ENCODE measurements around the gene PCSK2. TPM values are rescaled to one million over a fixed set of nuclear protein-coding genes. Genes with fewer than 3 reads are reported as not detected.

Gene PCSK2, protein sequence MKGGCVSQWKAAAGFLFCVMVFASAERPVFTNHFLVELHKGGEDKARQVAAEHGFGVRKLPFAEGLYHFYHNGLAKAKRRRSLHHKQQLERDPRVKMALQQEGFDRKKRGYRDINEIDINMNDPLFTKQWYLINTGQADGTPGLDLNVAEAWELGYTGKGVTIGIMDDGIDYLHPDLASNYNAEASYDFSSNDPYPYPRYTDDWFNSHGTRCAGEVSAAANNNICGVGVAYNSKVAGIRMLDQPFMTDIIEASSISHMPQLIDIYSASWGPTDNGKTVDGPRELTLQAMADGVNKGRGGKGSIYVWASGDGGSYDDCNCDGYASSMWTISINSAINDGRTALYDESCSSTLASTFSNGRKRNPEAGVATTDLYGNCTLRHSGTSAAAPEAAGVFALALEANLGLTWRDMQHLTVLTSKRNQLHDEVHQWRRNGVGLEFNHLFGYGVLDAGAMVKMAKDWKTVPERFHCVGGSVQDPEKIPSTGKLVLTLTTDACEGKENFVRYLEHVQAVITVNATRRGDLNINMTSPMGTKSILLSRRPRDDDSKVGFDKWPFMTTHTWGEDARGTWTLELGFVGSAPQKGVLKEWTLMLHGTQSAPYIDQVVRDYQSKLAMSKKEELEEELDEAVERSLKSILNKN
- total RNA-seq: 0.52 TPM

DNA sequence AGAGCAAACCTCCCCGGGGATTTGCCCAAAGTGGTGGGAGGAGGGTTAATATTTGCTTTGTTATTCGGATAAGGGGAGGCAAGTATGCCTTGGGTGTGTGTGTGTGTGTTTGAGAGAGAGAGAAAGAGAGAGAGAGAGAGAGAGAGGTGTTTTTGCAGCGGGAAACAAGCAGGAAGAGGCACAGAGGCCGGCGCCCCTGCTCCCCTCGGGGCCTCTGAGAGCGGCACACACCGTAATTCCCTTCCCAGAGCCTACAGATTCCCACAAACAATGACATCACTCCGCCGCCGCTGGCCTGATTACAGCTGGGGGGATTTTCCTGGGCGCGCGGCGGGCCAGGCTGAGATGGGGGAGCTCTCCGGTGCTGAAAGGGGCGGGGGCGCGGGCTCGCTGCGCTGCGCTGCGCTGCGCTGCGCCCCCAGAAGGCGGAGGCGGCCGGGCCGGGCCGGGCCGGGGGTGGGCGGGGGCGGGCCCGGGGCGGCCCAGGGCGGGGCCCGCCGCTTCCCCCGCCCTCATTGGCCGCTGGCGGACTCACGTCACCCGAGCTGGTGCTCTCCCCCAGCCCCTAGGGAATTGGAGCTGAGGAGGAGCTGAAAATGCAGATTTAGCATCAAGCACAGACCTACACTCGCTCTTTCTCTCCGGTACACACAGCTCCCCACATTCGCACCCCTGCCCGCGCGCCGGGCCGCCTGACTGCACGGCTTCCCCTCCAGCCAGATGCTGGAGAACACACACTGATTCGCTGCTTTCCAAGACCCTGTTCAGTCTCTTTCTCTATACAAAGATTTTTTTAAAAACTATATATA lies at the start of gene PCSK2:
Gene PCSK2 (plus strand): TSS at position 631 of the 809 bp plus-strand sequence. CDS start 266 bp downstream, outside the sequence.
- Histone ChIP-seq H3K27me3 (ENCODE audit: control insufficient read depth in 3 of 3, insufficient read depth in 3 of 3, low read length in 3 of 3) (peaks cover 30 to 38% (median 32%) of the 10 kb centered on the region in 3 donors), H3K9me3 (ENCODE audit: control insufficient read depth in 3 of 3, low read length in 3 of 3) (no peaks in the 10 kb centered on the region), H3K36me3 (ENCODE audit: control insufficient read depth in 3 of 3, insufficient read depth in 3 of 3, low read length in 3 of 3) (no peaks in the 10 kb centered on the region), H3K9ac (ENCODE audit: low read depth in 1 of 3, low read length in 3 of 3) (no peak within 1 kb of the TSS), H3K27ac (ENCODE audit: low read depth, low read length) (no peak within 1 kb of the TSS), H3K4me3 (ENCODE audit: low read length in 3 of 3) (peak within 1 kb of the TSS in 1 of 3 donors; percentile 42), H3K4me1 (ENCODE audit: control insufficient read depth in 3 of 3, insufficient read depth in 3 of 3, low read length in 3 of 3) (peaks cover 2 to 8% (median 3%) of the 10 kb centered on the region in 3 donors)

DNA sequence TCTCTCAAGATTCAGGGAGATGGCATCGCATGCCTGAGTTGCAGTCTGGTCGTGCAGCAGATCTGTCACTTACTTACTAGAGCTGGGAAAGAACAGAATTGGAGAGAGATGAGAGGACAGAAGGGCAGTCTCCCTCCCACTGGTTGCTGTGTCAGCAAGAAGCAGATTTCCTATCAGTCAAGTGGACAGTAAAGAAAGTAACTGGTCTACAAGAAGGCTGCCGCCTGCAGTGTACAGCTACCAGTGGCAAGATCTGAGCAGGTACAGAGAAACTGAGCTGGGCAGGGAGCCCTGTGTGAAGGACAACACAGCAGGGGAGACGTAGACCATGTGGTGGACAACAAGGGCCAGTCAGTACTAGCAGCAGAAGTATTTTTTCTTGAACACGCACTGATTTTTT lies 49.5 kb upstream of the PCSK2 start:
- H3K4me1 ChIP-seq (ENCODE audit: control insufficient read depth in 3 of 3, insufficient read depth in 3 of 3, low read length in 3 of 3): no peaks in the 10 kb centered on the region

DNA sequence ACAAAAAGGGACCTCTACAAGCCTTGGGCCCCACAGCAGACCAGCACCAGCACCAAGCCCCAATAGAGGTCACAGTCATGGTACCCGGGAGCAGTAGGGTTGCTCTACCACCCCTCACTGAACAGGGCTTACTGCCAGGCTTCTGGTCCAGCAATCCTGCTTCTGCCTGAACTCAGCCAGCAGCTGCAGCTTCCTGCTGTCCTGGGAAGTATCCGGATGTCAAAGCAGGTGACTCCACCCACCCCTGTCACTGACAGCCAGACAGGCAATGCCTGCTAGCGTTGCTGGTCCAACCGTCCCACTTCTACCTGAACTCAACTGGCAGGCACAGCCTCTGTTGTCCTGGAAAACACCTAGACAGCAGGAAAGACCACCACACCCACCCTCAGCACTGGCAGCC lies 47.0 kb upstream of the PCSK2 start:
- Histone ChIP-seq H3K4me3 (ENCODE audit: low read length in 3 of 3) (no peak overlapping the region), H3K36me3 (ENCODE audit: control insufficient read depth in 3 of 3, insufficient read depth in 3 of 3, low read length in 3 of 3) (no peaks in the 10 kb centered on the region), H3K27me3 (ENCODE audit: control insufficient read depth in 3 of 3, insufficient read depth in 3 of 3, low read length in 3 of 3) (peaks cover 0 to 2% (median 0%) of the 10 kb centered on the region in 3 donors), H3K27ac (ENCODE audit: low read depth, low read length) (no peak overlapping the region), H3K9ac (ENCODE audit: low read depth in 1 of 3, low read length in 3 of 3) (no peak overlapping the region), H3K4me1 (ENCODE audit: control insufficient read depth in 3 of 3, insufficient read depth in 3 of 3, low read length in 3 of 3) (no peaks in the 10 kb centered on the region), H3K9me3 (ENCODE audit: control insufficient read depth in 3 of 3, low read length in 3 of 3) (peaks cover 0 to 3% (median 2%) of the 10 kb centered on the region in 3 donors)

More for the DNA sequence above, 49.5 kb upstream of the PCSK2 start:
- no peak overlapping the region for H3K27ac ChIP-seq (ENCODE audit: low read depth, low read length)
- peaks cover 0 to 3% (median 0%) of the 10 kb centered on the region in 3 donors for H3K9me3 ChIP-seq (ENCODE audit: control insufficient read depth in 3 of 3, low read length in 3 of 3)
- no peak overlapping the region for H3K9ac ChIP-seq (ENCODE audit: low read depth in 1 of 3, low read length in 3 of 3)
- H3K4me3 ChIP-seq (ENCODE audit: low read length in 3 of 3): no peak overlapping the region
- no peaks in the 10 kb centered on the region for H3K36me3 ChIP-seq (ENCODE audit: control insufficient read depth in 3 of 3, insufficient read depth in 3 of 3, low read length in 3 of 3)
- peaks cover 0 to 2% (median 0%) of the 10 kb centered on the region in 3 donors for H3K27me3 ChIP-seq (ENCODE audit: control insufficient read depth in 3 of 3, insufficient read depth in 3 of 3, low read length in 3 of 3)

DNA sequence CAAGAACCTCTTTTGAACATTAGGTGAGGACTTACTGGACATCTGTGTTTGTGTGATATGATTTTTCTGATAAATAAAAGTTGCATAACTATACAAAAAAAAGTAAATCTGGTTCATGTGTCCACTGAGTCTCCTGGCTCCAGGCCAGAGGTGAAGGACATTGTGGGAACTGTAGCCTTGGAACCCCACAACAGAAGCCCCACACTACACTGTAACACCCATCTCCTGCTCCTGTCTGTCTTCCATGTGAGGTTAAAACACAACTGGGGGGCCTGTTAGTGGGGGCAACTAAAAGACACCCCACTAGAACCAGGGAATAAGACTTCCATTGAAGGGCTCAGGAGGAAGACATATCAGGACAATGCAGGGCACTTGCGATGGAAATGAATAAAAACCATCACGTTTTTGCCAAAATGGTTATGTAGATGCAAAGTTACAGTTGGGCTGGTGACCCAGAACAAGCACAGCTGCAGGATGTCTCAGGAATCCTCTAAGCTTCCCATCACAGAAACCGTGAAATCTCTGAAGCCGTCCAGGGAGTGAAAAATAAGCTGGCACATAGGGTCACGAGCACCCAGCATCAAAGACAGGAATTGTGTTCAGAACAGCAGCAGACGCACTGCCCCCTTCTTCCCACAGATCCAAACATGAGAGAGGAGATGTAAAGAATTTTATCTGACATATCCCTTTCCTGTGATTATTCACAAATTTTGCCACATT lies 36.7 kb upstream of the PCSK2 start:
- Histone ChIP-seq H3K9me3 (ENCODE audit: control insufficient read depth in 3 of 3, low read length in 3 of 3) (no peaks in the 10 kb centered on the region), H3K4me3 (ENCODE audit: low read length in 3 of 3) (no peak overlapping the region), H3K36me3 (ENCODE audit: control insufficient read depth in 3 of 3, insufficient read depth in 3 of 3, low read length in 3 of 3) (no peaks in the 10 kb centered on the region), H3K27ac (ENCODE audit: low read depth, low read length) (no peak overlapping the region), H3K9ac (ENCODE audit: low read depth in 1 of 3, low read length in 3 of 3) (no peak overlapping the region), H3K4me1 (ENCODE audit: control insufficient read depth in 3 of 3, insufficient read depth in 3 of 3, low read length in 3 of 3) (no peaks in the 10 kb centered on the region), H3K27me3 (ENCODE audit: control insufficient read depth in 3 of 3, insufficient read depth in 3 of 3, low read length in 3 of 3) (no peaks in the 10 kb centered on the region)

DNA sequence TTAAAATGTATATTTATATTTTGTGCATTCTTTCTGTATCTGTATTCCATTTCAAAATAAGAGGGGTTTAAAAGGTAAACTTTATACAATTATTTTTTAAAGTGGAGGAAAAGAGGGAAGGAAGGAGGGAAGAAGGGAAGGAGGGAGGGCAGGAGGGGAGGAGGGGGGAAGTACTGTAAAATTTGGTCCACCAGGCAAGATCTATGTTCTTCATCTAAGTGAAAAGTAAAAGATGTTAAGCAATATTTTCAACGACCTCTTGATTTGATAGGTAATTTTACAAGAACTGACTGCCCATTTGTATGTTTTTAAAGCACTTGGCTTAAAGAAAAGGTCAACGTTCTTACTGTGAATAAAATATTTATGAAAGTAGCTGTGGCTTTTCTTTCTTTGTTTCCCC lies 29.8 kb upstream of the PCSK2 start:
- no peaks in the 10 kb centered on the region for H3K4me1 ChIP-seq (ENCODE audit: control insufficient read depth in 3 of 3, insufficient read depth in 3 of 3, low read length in 3 of 3)
- H3K36me3 ChIP-seq (ENCODE audit: control insufficient read depth in 3 of 3, insufficient read depth in 3 of 3, low read length in 3 of 3): no peaks in the 10 kb centered on the region
- H3K9ac ChIP-seq (ENCODE audit: low read depth in 1 of 3, low read length in 3 of 3): no peak overlapping the region
- no peak overlapping the region for H3K4me3 ChIP-seq (ENCODE audit: low read length in 3 of 3)
- H3K27ac ChIP-seq (ENCODE audit: low read depth, low read length): no peak overlapping the region
- no peaks in the 10 kb centered on the region for H3K9me3 ChIP-seq (ENCODE audit: control insufficient read depth in 3 of 3, low read length in 3 of 3)
- no peaks in the 10 kb centered on the region for H3K27me3 ChIP-seq (ENCODE audit: control insufficient read depth in 3 of 3, insufficient read depth in 3 of 3, low read length in 3 of 3)

DNA sequence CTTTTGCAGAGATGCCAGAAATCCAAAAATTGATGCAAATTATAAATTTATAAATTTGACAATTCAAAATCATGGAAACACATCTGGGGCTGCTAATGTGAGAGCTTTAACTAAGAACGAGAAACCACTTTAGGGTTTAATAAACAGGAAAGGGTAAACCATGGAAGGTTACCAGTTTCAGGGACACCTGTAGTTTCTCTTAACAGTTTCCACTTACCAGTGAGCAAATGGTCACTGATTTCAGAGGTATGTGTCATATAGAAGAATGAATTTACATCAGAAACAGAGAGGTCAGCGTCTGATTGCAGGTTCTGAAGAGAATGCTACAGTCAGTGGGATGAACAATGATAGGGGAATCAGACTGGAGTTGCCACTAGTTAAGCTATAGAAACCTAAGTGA lies 24.8 kb upstream of the PCSK2 start:
- H3K27me3 ChIP-seq (ENCODE audit: control insufficient read depth in 3 of 3, insufficient read depth in 3 of 3, low read length in 3 of 3): peaks cover 0 to 5% (median 0%) of the 10 kb centered on the region in 3 donors
- no peak overlapping the region for H3K4me3 ChIP-seq (ENCODE audit: low read length in 3 of 3)

DNA sequence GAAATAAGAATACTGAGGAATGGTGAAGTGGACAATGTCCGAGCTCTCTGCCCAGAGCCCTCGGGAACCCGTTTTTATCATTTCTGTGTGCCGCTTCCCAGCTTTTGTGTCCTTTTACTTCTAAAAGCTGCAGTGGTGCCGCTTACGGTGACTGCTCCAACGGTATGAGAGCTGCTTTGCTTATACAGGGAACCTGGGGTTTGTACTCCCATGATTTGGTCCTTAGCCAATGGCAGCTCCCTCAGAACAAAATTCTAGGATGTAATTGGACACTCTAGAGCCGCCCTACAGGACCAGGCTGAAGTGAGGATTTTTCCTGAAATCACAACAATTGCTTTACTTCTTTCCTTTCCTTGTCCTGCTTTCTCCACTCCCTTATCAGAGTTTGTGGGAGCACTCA lies 24.2 kb upstream of the PCSK2 start:
- no peaks in the 10 kb centered on the region for H3K9me3 ChIP-seq (ENCODE audit: control insufficient read depth in 3 of 3, low read length in 3 of 3)
- no peak overlapping the region for H3K4me3 ChIP-seq (ENCODE audit: low read length in 3 of 3)
- peaks cover 0 to 5% (median 0%) of the 10 kb centered on the region in 3 donors for H3K27me3 ChIP-seq (ENCODE audit: control insufficient read depth in 3 of 3, insufficient read depth in 3 of 3, low read length in 3 of 3)
- H3K36me3 ChIP-seq (ENCODE audit: control insufficient read depth in 3 of 3, insufficient read depth in 3 of 3, low read length in 3 of 3): no peaks in the 10 kb centered on the region
- no peak overlapping the region for H3K27ac ChIP-seq (ENCODE audit: low read depth, low read length)
- no peak overlapping the region for H3K9ac ChIP-seq (ENCODE audit: low read depth in 1 of 3, low read length in 3 of 3)
- H3K4me1 ChIP-seq (ENCODE audit: control insufficient read depth in 3 of 3, insufficient read depth in 3 of 3, low read length in 3 of 3): no peaks in the 10 kb centered on the region

More for the DNA sequence above, 24.8 kb upstream of the PCSK2 start:
- H3K36me3 ChIP-seq (ENCODE audit: control insufficient read depth in 3 of 3, insufficient read depth in 3 of 3, low read length in 3 of 3): no peaks in the 10 kb centered on the region
- no peak overlapping the region for H3K9ac ChIP-seq (ENCODE audit: low read depth in 1 of 3, low read length in 3 of 3)
- H3K4me1 ChIP-seq (ENCODE audit: control insufficient read depth in 3 of 3, insufficient read depth in 3 of 3, low read length in 3 of 3): no peaks in the 10 kb centered on the region
- H3K9me3 ChIP-seq (ENCODE audit: control insufficient read depth in 3 of 3, low read length in 3 of 3): no peaks in the 10 kb centered on the region
- no peak overlapping the region for H3K27ac ChIP-seq (ENCODE audit: low read depth, low read length)

DNA sequence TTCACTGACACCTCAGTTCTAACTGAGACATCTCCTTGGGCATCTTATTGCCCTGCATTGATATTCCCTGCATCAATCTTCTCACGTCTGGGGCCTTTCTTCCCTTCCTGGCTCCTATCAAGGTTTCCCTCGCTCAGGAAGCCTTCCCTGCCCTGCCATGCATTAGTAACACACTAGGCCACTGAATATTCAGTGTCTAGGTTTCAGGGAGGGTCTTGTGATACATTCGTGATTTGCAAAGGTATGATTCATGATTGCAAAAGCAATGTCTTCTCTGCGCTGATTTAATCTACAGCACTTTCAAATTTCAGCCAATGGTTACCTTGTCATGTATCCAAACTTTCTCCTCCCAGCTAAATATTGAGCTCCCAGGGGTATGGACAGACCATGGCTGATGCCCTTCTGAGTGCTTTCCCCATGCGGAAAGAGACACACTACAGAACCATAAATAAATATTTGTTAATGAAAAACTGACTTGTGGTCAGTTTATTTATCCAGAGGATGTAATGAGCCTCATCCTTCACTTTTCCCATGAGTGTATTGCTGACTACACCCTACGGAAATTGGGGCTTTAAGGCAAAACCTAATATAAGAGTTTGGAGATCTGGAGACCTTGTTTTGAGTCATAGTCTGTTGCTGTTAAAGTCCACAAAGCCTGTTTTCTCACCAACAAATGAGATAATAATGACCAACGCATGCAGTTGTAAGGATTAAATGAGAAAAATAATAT lies 21.6 kb upstream of the PCSK2 start:
- no peaks in the 10 kb centered on the region for H3K36me3 ChIP-seq (ENCODE audit: control insufficient read depth in 3 of 3, insufficient read depth in 3 of 3, low read length in 3 of 3)
- no peak overlapping the region for H3K9ac ChIP-seq (ENCODE audit: low read depth in 1 of 3, low read length in 3 of 3)
- no peaks in the 10 kb centered on the region for H3K9me3 ChIP-seq (ENCODE audit: control insufficient read depth in 3 of 3, low read length in 3 of 3)
- no peak overlapping the region for H3K4me3 ChIP-seq (ENCODE audit: low read length in 3 of 3)
- H3K4me1 ChIP-seq (ENCODE audit: control insufficient read depth in 3 of 3, insufficient read depth in 3 of 3, low read length in 3 of 3): no peaks in the 10 kb centered on the region
- H3K27ac ChIP-seq (ENCODE audit: low read depth, low read length): no peak overlapping the region
- H3K27me3 ChIP-seq (ENCODE audit: control insufficient read depth in 3 of 3, insufficient read depth in 3 of 3, low read length in 3 of 3): peaks cover 0 to 5% (median 0%) of the 10 kb centered on the region in 3 donors

DNA sequence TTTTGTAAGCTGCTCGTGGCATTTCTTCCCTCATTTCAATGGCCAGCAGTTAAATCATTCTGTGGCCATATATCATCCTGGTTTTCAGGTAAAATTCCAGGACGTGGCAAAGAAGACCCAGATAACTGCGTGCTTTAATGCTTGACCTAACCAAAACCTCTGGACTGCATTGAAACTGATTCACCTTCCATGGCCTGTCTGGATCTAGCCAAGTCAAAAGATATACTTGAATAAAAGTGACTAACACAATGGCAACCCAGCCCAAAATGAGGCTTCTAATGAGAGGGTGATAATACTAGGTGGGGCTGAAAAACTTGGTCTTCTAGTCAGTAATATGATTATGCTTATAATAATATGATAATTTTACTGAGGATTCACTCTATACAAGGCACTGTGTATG lies 16.5 kb upstream of the PCSK2 start:
- peaks cover 0 to 2% (median 0%) of the 10 kb centered on the region in 3 donors for H3K9me3 ChIP-seq (ENCODE audit: control insufficient read depth in 3 of 3, low read length in 3 of 3)
- no peak overlapping the region for H3K4me3 ChIP-seq (ENCODE audit: low read length in 3 of 3)
- H3K27me3 ChIP-seq (ENCODE audit: control insufficient read depth in 3 of 3, insufficient read depth in 3 of 3, low read length in 3 of 3): no peaks in the 10 kb centered on the region
- no peak overlapping the region for H3K27ac ChIP-seq (ENCODE audit: low read depth, low read length)
- H3K9ac ChIP-seq (ENCODE audit: low read depth in 1 of 3, low read length in 3 of 3): no peak overlapping the region
- H3K36me3 ChIP-seq (ENCODE audit: control insufficient read depth in 3 of 3, insufficient read depth in 3 of 3, low read length in 3 of 3): no peaks in the 10 kb centered on the region
- H3K4me1 ChIP-seq (ENCODE audit: control insufficient read depth in 3 of 3, insufficient read depth in 3 of 3, low read length in 3 of 3): no peaks in the 10 kb centered on the region
